Islet of Langerhans (tissue), 1 donor: ENCODE results near the gene C1orf159.
"Not testable (repeated sequence)": the region's sequence is repeated elsewhere in the genome, so short reads cannot be mapped to it uniquely, and the experiment has no call there.

ENCODE experiments used
- FAIRE-seq: peaks from one replicate; lab custom pipeline; 2011; peaks lifted over from hg19 to GRCh38; lab: Jason Lieb, UNC

Gene C1orf159

DNA sequence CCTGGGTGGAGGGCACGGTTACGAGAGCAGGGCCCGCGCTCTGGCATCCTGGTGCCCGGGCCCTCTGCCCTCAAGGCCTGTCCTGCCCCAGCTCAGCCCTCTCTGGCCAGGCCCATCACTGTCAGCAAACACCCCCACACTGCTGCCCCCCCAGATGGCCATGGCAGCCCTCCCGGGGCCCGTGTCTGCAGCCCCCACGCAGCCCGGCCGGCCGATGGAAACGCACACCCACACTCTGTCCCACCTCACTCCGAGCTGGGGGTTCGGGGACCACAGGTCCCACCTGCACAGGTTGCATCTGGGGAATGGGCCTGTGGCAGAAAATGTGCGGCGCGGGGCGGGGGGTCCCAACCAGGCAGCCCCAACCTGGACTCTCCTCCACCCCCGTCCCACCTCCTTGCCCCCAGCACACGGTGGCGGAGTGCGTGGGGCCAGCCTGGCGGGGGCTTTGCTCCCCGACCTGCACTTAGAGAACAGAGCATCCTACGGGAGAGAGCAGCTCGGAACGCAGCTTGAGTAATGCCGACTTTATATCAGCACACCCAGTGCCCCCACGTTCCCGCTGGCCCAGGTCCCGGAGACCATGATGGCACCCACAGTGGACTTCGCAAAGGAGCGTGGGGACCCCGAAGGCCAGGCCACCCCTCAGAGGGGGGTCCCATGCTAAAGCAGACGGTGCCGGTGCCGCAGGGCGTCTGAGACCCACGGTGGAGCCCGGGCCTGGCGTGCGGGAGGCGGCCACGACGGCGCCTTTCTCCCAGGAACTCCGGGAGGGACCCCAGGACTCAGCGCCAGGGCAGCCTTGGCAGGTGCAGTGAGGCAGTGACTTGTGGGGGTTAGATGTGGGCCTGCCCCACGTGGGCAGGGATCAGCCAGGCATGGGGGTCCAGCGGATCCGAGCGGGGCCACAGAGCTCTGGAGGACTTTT, 34.3 kb downstream of the C1orf159 start:
- FAIRE-seq, result no peak

GRCh38 chr1:1080951-1081310, 35.0 kb downstream of the C1orf159 start:
- FAIRE-seq, result no peak

GRCh38 chr1:1080122-1080757, 35.6 kb downstream of the C1orf159 start:
- FAIRE-seq, result no peak

GRCh38 chr1:1079408-1080121, 36.3 kb downstream of the C1orf159 start:
- FAIRE-seq, result no peak

DNA sequence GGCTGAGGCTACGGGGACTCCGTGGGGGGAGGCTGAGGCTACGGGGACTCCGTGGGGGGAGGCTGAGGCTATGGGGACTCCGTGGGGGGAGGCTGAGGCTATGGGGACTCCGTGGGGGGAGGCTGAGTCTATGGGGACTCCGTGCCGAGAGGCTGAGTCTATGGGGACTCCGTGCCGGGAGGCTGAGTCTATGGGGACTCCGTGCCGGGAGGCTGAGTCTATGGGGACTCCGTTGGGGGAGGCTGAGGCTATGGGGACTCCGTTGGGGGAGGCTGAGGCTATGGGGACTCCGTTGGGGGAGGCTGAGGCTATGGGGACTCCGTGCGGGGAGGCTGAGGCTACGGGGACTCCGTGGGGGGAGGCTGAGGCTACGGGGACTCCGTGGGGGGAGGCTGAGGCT, 38.5 kb downstream of the C1orf159 start:
- FAIRE-seq, result not testable (repeated sequence)

- FAIRE-seq, result no peak
Observed at GRCh38 chr1:1075148-1075935, 40.5 kb downstream of the C1orf159 start.

- FAIRE-seq, result no peak
Observed at GRCh38 chr1:1074631-1075147, 41.2 kb downstream of the C1orf159 start.

DNA sequence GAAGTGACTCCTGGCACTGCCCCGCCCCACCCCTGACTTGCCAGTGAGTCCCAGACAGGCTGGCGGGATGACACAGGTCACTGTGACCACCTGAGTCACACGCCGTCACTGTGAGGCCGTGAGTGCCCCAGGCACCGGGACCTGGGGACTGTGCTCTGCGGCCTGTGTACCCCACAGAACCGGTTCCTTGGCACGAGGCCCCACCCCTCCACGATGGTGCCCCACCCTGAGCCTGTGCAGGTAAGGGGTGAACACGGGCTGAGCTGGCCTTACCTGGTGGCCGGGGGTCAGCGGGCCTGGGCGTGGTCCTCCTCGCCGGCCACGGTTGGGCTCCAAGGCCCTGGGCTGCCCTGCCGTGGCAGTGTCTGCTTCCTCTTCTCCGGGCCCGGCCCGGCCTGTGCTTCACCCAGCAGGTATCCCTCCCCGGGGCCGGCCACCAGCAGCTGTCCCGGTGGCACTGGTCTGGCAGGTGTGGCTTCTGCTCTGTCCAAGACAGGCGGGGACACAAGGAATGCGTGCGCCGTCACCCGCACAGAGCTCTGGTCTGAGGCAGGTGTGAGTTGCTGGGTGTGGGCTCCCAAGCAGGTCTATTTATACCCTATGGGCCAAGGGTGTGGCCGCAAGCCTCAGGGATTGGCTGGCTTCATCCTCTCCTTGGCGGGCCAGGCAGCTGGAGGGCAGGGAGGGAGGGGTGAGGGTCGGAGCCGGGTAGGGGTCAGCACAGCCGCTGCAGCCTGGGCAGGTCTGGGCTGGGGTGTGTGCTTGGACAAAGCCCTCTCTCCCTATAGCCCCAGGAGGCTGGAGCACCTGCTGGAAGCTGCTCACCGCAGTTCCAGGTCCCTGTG, 41.9 kb downstream of the C1orf159 start, which contains the start of gene RNF223:
RNF223 (minus strand) TSS at position 564 of the 845 bp plus-strand sequence. CDS start 1,740 bp downstream, outside the sequence.
- no peak for FAIRE-seq

DNA sequence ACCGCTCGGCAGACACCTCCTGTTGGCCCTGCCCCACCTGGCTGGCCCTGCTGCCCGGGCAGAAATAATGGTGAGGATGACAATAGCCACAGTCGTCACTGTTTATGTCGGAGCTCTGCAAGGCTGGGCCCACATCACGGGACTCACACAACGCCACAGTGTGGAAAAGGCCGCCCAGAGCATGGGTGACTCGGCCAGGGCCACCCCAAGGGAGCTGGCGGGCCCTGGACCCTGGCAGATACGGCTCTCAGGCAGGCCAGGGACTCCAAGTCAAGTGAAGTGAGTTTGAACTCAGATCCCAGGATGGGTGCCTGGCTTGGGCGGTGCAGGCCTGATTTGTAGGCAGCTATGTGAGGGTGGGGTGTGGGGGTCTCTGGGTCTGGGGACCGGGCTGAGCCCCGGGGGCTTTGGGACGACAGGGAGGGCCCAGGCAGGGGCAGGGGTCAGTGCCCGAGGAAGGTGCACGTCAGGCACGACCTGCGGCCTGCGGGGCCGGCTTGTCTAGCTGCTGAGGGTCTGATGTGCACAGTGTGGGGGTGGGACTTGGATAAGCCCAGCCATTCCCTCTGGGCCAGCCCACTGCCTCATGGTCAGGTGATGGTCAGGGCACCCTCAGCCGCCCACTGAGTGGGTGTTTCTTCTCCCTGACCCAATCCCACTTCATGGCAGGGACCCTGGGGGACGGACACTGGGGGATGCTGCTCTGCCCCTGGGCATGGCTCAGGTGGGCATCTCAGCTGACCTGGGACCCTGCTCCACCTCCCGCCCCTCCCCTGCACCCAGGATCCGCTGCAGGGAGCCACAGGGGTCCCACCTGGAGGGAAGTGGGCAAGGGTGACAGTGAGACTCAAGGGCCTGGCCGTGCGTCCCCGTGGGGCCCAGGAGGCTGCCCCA, 42.8 kb downstream of the C1orf159 start:
- FAIRE-seq, result no peak

DNA sequence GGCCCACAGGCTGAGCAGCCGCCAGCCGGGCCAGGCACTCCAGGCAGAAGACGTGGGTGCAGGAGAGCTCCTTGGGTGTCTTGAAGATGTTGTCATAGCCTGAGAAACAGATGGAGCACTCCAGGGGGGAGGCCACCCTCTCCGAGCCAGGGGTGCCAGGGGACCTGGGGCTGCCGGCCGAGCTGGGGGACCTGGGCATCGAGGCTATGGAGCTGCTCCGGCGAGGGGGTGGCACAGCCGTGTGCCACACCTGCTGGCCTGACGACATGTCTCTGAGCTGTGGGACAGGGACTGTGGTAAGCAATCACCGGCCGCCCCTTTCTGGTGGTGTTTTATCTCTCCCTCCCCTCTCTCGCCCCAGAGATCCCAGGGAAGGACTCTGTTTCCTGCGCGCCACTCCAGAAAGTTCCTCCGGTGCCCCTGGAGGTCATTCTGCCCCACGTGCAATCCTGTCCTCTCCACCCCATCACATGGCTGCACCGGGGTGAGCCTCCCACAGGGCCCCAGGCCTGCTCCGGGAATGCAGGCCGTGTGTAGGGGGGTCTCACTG, 43.5 kb downstream of the C1orf159 start:
- no peak for FAIRE-seq

GRCh38 chr1:1071486-1072298, 44.2 kb downstream of the C1orf159 start:
- FAIRE-seq, result no peak

DNA sequence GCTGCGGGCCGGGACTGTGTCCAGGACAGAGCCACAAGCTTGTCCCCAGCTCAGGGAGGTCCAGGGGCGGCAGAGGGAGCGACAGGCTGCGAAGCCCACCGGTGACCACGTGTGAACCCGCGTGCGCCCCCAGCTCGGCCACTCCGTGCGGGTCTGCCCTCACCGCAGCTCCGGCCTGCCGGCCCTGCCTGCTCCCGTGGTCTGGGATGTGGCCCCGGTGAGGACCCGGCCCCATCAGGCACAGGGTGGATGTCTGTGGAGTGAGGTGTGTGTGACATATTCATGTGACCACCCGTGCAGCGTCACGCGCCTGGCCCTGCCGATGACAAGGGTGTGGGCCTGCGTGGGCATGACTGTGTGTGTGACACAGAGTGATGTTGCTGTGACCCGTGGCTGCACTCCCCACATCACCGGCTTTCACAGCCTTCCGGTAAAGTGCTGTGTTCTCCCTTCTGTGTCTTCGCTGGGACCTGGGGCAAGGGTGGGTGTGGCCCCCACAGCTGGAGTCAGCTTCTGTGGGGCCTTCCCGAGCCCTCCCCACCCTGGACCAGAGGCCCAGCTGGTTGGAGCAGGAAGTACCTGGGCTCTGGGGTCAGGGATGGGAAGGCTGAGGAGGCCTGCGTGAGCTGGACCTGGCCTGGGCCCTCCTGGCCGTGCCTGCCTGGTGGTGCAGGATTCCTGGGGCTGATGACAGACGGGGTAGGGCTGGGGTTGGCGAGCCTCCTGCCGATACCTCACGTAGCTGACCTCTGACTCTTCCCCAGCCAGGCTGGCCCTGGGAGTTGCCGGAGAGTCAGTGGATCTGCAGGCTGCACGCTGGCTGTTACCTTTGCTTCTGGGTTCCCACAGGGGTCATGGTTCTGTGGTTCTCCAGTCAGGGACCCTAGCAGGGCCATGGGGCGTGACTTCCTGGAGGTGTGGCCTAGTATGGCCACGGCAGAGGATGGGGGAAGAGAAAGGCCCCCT, 45.9 kb downstream of the C1orf159 start:
- no peak for FAIRE-seq

DNA sequence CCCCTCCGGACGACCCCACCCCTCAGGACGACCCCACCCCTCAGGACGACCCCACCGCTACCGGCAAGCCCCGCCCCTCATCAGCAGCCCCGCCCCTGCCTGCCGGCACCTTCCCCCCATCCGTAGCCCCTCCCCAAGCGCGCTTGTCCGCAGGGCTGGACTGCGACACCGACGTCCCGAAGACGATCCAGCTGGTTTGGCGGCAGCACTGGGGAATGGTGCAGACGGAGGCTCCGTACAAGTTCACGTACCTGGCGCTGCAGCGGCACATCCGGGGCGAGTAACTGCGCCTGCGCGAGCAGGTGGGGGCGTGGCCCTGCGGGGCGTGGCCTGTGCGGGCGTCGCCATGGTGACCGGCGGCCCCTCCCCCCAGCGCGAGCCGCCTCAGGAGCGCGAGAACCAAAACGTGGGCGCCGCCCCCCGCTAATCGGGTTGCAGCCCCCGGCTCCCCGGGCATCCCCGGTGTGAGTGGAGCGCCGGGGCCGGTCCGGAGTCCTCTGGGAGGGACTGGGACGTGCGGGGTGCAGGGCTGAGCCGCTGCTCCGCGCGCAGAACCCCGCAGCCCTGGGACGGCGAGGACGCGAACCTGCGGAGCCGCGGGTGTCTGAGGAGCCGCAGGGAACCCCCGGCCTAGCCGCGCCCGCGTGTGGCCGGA, 46.7 kb downstream of the C1orf159 start:
- no peak for FAIRE-seq

DNA sequence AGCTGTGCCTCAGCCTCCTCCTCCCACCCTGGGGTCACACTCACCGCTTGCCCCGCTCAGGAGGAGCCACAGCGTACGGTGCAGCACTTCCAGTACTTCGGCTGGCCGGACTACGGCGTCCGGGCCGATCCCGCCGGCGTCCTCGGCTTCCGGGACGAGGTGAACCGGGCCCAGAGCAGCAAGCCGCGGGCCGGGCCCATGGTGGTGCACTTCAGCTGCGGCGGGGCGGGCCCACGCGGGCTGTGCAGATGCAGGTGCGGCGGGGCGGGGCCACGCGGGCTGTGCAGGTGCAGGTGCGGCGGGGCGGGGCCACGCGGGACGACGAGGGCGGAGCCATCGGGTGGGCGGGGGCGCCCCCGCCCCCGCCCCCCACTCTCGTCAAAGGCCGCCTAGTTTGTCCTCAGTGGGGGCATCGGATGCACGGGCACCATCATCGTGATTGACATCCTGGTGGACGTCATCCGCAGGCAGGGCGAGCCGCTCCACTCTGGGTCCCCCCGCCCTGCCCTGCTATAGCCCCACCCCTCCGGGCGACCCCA, 47.3 kb downstream of the C1orf159 start:
- no peak for FAIRE-seq

DNA sequence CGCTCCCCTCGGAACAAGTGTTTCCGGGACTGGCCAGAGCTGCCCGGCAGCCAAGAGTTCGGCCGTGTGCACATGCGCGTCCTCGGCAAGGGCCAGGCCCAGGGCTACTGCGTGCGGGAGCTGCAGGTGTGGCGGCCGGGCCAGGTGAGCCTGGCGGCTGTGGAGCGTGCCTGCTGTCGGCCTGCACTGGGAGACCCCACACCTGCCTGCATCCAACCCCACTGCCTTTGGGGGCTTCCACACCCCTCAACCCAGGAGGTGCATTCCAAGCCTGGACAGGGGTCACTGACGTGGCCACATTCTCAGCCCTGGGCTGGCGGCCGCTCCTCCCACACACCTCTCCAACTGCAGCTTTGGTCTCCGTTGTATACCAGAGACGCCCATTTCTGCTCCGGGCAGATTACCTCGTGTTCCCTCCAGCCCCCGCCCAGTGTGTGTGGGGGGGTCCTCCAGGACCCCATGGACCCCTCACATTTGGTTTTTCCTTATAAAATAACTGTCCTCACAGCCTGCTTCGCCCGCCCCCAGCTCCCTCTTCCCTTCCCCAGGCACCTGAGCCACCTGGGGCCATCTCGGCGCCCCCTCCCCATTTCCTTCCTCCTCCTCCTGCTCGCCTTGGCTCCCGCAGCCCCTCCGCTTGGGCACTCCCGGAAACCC, 47.9 kb downstream of the C1orf159 start:
- FAIRE-seq, result no peak

- no peak for FAIRE-seq
Observed at GRCh38 chr1:1067284-1067859, 48.5 kb downstream of the C1orf159 start.
